Mucosa of descending colon (tissue), 3 donors: ENCODE results near the gene MYO3B. TPM values are rescaled to one million over a fixed set of nuclear protein-coding genes. Genes with fewer than 3 reads are reported as not detected.

ENCODE experiments used
- ATAC-seq: fragments of 200-7000 bp; cut with Tn5 transposase; one replicate; pipeline ENCODE4 v1.9.1; 2020; ENCODE audit warnings: mild to moderate bottlenecking, moderate library complexity
- DNase-seq, 3 donors: peaks; one replicate each; pipeline ENCODE4 v3.0.0-alpha.2; 2020
- H3K36me3 ChIP-seq: fragments of 200-600 bp; one replicate; pipeline ENCODE4 v1.8.0; 2021; ENCODE audit warnings: low read depth, mild to moderate bottlenecking
- H3K4me1 ChIP-seq: fragments of 200-600 bp; one replicate; pipeline ENCODE4 v1.8.0; 2021; ENCODE audit warnings: low read depth, mild to moderate bottlenecking
- H3K4me3 ChIP-seq: fragments of 200-600 bp; one replicate; pipeline ENCODE4 v1.8.0; 2021; ENCODE audit warnings: mild to moderate bottlenecking
- H3K9me3 ChIP-seq: fragments of 200-600 bp; one replicate; pipeline ENCODE4 v1.8.0; 2021; ENCODE audit warnings: mild to moderate bottlenecking
- intact Hi-C, 2 donors: fragments of 100-400 bp; cut with DNase I in 1 of 2; cut with micrococcal nuclease in 1 of 2; formaldehyde crosslinking; loops; one replicate each; pipeline versions ENCODE4 v1.11.0 to v1.11.1; 2022; cut with DNase I, micrococcal nuclease
- total RNA-seq, 3 donors: library from RNA; stranded (reverse); fragmentation: NEBNext Ultra II Directional in 2 of 3; extraction: Animal tissue kit (Norgen Biotek cat#: 25700) in 2 of 3; gene quantifications; one replicate each; pipeline versions ENCODE4 v1.2.1 to v1.2.4, GENCODE V29; 2021 to 2023
- TF ChIP-seq, protein P1 (sequence below): fragments of 200-600 bp; IDR thresholded peaks from one replicate; pipeline ENCODE4 v1.8.0; 2022; ENCODE audit warnings: antibody characterized with exemption, mild to moderate bottlenecking
- donor health status: DM: no; HTN: no; CAD: no; lungs with moderate emphysema.
- donor health status: DM: no; HTN: no; CAD: no.
- donor health status: DM: no; HTN: yes; CAD: no.

Gene MYO3B
- total RNA-seq, 3 donors from 2014 or later, result 0.06 to 0.39 (median 0.09) TPM

DNA sequence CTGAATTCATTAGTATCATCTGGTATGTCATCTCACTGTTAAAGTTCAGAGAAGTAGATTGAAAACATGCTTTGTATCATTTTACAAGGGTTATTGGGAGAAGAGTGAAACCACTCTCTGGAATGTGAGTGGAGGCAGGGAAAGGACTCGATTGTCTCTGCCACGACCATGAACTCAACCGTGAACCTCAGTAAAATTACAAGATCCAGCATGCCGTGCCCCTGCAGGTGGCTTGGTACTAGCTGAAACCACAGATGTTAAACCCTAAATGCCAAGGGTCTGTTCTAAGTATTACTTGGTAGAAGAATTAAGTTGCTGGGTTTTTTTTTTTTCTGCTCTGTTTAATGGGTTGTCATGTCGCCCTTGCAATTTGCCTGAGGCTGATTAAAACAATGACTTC is 197.2 kb downstream of the MYO3B start:
- intact Hi-C loops, result no loop called here
- TF ChIP-seq, protein P1, sequence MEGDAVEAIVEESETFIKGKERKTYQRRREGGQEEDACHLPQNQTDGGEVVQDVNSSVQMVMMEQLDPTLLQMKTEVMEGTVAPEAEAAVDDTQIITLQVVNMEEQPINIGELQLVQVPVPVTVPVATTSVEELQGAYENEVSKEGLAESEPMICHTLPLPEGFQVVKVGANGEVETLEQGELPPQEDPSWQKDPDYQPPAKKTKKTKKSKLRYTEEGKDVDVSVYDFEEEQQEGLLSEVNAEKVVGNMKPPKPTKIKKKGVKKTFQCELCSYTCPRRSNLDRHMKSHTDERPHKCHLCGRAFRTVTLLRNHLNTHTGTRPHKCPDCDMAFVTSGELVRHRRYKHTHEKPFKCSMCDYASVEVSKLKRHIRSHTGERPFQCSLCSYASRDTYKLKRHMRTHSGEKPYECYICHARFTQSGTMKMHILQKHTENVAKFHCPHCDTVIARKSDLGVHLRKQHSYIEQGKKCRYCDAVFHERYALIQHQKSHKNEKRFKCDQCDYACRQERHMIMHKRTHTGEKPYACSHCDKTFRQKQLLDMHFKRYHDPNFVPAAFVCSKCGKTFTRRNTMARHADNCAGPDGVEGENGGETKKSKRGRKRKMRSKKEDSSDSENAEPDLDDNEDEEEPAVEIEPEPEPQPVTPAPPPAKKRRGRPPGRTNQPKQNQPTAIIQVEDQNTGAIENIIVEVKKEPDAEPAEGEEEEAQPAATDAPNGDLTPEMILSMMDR, result no peak
- DNase-seq (no peak), ATAC-seq (no peak)
- H3K36me3 ChIP-seq, result no peaks in the 10 kb centered on the region
- H3K4me1 ChIP-seq, result no peaks in the 10 kb centered on the region
- H3K4me3 ChIP-seq, result no peak overlapping the region
- H3K9me3 ChIP-seq, result no peaks in the 10 kb centered on the region

DNA sequence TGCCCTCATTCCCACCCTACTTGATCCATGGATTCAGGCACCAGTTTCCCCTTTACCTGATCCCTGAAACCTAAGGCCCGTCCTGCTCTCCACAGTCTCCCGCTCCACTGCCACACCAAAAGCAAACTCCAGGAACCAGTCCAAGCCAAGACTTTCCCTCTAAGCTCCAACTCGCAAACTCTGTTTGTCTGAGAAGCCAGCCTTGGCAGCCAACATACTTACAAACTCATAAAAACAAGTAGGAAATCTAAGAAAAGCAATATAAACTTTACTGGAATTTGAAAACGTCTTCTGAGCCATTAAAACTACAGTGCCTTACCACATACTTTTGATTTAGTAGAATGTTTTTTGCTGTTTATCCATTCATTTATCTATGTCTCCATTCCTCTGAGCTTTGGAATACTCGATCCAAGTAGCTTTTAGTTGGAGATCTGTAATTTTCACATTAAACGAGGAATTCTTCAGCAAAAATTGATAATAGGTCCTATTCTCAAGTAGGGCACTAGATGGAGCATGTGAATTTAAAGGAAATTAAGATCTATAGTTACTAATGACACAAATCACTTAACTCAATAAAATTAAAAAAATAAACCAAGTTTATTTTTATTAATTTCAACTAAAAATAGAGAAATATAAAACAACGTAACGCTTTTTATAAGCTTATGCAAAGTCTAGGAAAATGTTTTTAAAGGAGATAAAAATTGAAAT is 199.7 kb downstream of the MYO3B start:
- TF ChIP-seq, protein P1, result no peak
- intact Hi-C loops, result no loop called here
- DNase-seq (peak in 1 of 3 donors; percentile 17), ATAC-seq (peak; percentile 72)
- no peak overlapping the region for H3K4me3 ChIP-seq
- H3K4me1 ChIP-seq, result no peaks in the 10 kb centered on the region
- no peaks in the 10 kb centered on the region for H3K36me3 ChIP-seq
- no peaks in the 10 kb centered on the region for H3K9me3 ChIP-seq

DNA sequence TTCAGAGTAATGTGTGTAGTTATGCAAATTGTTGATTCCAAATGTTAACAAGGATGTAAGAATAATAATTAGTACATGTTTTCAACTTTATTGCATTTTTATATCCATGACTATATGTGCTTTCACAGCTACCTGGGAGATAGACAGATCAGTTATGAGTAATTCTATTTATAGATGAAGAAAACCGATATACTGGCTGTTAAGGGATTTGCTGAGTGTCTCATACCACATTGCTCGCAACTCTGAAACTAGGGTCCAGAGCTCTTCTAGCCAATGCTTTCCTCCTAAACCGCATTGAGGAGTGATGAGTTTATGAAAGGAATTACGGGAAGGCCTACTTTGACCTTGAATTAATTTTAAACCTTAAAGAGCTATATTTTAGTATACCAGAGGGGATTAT is 202.3 kb downstream of the MYO3B start:
- H3K4me1 ChIP-seq, result no peaks in the 10 kb centered on the region
- H3K9me3 ChIP-seq, result no peaks in the 10 kb centered on the region
- intact Hi-C loops, result no loop called here
- TF ChIP-seq, protein P1, result no peak
- H3K4me3 ChIP-seq, result no peak overlapping the region
- ATAC-seq (no peak), DNase-seq (no peak)
- H3K36me3 ChIP-seq, result no peaks in the 10 kb centered on the region

DNA sequence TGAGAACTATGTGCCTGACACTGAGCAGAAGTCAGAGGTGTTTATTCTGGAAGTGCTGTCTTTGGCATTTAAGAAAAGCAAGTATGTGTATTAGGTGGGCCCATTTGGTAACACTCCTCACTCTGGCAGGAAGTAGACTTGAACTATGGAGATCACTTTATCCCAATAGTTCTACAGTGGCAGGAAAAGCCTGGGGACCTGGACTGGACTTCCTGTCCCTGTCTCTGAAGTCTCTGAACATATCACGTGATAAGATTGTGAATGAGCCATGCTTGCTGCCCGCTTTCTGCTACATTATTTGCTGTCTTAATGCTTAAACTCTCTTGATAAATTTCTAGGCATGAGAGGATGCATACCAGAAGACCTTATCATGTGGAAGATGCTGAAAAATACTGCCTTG is 203.7 kb downstream of the MYO3B start:
- intact Hi-C loops, result no loop called here
- DNase-seq, result no peak
- no peaks in the 10 kb centered on the region for H3K9me3 ChIP-seq
- no peak overlapping the region for H3K4me3 ChIP-seq
- ATAC-seq, result no peak
- TF ChIP-seq, protein P1, result no peak
- no peaks in the 10 kb centered on the region for H3K36me3 ChIP-seq
- H3K4me1 ChIP-seq, result no peaks in the 10 kb centered on the region

DNA sequence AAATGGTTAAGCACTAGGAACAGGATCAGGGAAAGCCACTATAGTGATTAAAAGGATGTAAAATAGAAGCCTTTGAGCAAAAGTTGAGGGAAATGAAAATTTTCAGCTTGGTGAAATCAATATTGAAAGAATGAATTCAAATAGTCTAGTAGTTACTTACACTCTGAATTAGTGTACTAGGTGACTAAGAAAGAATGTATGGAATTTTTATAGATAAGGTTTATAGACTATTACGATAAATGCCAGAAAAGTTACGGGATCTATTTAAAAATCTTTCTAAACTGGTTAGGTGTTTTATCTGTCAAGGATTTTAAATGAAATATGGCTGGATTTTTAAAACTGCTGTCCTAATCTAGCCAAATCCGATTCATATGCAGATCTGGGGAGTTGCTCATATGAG is 208.6 kb downstream of the MYO3B start:
- no peak overlapping the region for H3K4me3 ChIP-seq
- intact Hi-C loops, result no loop called here
- DNase-seq (no peak), ATAC-seq (no peak)
- no peaks in the 10 kb centered on the region for H3K9me3 ChIP-seq
- H3K4me1 ChIP-seq, result no peaks in the 10 kb centered on the region
- H3K36me3 ChIP-seq, result no peaks in the 10 kb centered on the region
- TF ChIP-seq, protein P1, result no peak

DNA sequence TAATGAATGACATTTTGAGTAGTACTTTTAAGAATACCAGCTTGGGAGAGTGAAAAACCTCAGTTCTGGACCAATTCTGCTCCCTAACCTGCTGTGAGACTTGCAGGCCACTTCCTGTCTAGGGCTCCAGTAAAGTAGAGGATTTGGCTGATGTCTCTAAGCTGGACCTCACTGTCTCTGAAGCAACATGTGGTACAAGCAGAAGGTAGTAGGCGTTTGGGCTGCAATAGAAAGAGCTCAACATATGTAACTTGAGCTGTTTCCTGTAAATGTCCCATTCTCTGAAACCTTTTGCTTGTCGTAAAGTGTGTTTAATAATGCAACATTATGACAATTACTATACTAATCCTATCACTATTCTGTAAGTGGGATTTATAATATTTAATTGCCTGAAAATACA is 213.1 kb downstream of the MYO3B start:
- no peak overlapping the region for H3K4me3 ChIP-seq
- intact Hi-C loops, result loop anchor here in 1 of 2 donors (10.0 kb wide), 1 partner anchor 424 kb away; the partner anchor contains the start of gene GAD1
- ATAC-seq, result no peak
- H3K36me3 ChIP-seq, result no peaks in the 10 kb centered on the region
- TF ChIP-seq, protein P1, result no peak
- H3K4me1 ChIP-seq, result no peaks in the 10 kb centered on the region
- no peak for DNase-seq
- H3K9me3 ChIP-seq, result no peaks in the 10 kb centered on the region
